ENCODE measurements around the gene POLR2C. TPM values are rescaled to one million over a fixed set of nuclear protein-coding genes. Genes with fewer than 3 reads are reported as not detected.

POLR2C gene
- total and polyA plus RNA-seq, 2 experiments from 2014 or later = 37.6 to 123 TPM

DNA sequence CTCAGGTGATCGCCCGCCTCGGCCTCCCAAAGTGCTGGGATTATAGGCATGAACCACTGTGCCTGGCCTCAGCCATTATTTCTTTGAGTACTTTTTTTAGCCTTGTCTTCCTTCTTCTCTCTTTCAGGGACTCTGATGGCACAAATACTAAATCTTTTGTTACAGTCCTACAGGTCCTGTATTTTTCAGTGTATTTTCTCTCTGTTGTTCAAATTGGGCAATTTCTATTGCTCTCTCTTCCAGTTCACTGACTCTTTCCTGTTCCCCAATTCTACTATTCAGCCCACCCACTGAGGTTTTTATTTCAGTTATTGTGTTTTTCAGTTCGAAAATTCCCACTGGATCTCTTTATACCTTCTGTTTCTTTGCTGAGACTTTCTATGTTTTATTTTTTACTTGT, 31.3 kb downstream of the POLR2C start:
- ATAC-seq = no peak
- TF ChIP-seq, protein P1, sequence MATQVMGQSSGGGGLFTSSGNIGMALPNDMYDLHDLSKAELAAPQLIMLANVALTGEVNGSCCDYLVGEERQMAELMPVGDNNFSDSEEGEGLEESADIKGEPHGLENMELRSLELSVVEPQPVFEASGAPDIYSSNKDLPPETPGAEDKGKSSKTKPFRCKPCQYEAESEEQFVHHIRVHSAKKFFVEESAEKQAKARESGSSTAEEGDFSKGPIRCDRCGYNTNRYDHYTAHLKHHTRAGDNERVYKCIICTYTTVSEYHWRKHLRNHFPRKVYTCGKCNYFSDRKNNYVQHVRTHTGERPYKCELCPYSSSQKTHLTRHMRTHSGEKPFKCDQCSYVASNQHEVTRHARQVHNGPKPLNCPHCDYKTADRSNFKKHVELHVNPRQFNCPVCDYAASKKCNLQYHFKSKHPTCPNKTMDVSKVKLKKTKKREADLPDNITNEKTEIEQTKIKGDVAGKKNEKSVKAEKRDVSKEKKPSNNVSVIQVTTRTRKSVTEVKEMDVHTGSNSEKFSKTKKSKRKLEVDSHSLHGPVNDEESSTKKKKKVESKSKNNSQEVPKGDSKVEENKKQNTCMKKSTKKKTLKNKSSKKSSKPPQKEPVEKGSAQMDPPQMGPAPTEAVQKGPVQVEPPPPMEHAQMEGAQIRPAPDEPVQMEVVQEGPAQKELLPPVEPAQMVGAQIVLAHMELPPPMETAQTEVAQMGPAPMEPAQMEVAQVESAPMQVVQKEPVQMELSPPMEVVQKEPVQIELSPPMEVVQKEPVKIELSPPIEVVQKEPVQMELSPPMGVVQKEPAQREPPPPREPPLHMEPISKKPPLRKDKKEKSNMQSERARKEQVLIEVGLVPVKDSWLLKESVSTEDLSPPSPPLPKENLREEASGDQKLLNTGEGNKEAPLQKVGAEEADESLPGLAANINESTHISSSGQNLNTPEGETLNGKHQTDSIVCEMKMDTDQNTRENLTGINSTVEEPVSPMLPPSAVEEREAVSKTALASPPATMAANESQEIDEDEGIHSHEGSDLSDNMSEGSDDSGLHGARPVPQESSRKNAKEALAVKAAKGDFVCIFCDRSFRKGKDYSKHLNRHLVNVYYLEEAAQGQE (IDR thresholded peaks at IDR 0.05; ENCODE audit: unreplicated experiment) = no peak
- TF ChIP-seq ZNF114 (CRISPR knock-in tag; IDR thresholded peaks at IDR 0.05) (no peak), STAT1 (IDR thresholded peaks at IDR 0.05; ENCODE audit: unreplicated experiment) (no peak), ZNF331 (CRISPR knock-in tag; IDR thresholded peaks at IDR 0.05; ENCODE audit: low read depth) (no peak), EZH2phosphoT487 (IDR thresholded peaks at IDR 0.05; ENCODE audit: unreplicated experiment) (no peak), EZH2 (IDR thresholded peaks at IDR 0.05; ENCODE audit: low read depth, unreplicated experiment) (no peak), NANOG (IDR thresholded peaks at IDR 0.05; ENCODE audit: borderline replicate concordance) (no peak), JUNB (IDR thresholded peaks at IDR 0.05; ENCODE audit: unreplicated experiment) (no peak), POLR2AphosphoS5 (IDR thresholded peaks at IDR 0.05; ENCODE audit: low read depth) (no peak)
- TF ChIP-seq, protein P2, sequence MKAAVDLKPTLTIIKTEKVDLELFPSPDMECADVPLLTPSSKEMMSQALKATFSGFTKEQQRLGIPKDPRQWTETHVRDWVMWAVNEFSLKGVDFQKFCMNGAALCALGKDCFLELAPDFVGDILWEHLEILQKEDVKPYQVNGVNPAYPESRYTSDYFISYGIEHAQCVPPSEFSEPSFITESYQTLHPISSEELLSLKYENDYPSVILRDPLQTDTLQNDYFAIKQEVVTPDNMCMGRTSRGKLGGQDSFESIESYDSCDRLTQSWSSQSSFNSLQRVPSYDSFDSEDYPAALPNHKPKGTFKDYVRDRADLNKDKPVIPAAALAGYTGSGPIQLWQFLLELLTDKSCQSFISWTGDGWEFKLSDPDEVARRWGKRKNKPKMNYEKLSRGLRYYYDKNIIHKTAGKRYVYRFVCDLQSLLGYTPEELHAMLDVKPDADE (IDR thresholded peaks at IDR 0.05) = no peak
- TF ChIP-seq, protein P3, sequence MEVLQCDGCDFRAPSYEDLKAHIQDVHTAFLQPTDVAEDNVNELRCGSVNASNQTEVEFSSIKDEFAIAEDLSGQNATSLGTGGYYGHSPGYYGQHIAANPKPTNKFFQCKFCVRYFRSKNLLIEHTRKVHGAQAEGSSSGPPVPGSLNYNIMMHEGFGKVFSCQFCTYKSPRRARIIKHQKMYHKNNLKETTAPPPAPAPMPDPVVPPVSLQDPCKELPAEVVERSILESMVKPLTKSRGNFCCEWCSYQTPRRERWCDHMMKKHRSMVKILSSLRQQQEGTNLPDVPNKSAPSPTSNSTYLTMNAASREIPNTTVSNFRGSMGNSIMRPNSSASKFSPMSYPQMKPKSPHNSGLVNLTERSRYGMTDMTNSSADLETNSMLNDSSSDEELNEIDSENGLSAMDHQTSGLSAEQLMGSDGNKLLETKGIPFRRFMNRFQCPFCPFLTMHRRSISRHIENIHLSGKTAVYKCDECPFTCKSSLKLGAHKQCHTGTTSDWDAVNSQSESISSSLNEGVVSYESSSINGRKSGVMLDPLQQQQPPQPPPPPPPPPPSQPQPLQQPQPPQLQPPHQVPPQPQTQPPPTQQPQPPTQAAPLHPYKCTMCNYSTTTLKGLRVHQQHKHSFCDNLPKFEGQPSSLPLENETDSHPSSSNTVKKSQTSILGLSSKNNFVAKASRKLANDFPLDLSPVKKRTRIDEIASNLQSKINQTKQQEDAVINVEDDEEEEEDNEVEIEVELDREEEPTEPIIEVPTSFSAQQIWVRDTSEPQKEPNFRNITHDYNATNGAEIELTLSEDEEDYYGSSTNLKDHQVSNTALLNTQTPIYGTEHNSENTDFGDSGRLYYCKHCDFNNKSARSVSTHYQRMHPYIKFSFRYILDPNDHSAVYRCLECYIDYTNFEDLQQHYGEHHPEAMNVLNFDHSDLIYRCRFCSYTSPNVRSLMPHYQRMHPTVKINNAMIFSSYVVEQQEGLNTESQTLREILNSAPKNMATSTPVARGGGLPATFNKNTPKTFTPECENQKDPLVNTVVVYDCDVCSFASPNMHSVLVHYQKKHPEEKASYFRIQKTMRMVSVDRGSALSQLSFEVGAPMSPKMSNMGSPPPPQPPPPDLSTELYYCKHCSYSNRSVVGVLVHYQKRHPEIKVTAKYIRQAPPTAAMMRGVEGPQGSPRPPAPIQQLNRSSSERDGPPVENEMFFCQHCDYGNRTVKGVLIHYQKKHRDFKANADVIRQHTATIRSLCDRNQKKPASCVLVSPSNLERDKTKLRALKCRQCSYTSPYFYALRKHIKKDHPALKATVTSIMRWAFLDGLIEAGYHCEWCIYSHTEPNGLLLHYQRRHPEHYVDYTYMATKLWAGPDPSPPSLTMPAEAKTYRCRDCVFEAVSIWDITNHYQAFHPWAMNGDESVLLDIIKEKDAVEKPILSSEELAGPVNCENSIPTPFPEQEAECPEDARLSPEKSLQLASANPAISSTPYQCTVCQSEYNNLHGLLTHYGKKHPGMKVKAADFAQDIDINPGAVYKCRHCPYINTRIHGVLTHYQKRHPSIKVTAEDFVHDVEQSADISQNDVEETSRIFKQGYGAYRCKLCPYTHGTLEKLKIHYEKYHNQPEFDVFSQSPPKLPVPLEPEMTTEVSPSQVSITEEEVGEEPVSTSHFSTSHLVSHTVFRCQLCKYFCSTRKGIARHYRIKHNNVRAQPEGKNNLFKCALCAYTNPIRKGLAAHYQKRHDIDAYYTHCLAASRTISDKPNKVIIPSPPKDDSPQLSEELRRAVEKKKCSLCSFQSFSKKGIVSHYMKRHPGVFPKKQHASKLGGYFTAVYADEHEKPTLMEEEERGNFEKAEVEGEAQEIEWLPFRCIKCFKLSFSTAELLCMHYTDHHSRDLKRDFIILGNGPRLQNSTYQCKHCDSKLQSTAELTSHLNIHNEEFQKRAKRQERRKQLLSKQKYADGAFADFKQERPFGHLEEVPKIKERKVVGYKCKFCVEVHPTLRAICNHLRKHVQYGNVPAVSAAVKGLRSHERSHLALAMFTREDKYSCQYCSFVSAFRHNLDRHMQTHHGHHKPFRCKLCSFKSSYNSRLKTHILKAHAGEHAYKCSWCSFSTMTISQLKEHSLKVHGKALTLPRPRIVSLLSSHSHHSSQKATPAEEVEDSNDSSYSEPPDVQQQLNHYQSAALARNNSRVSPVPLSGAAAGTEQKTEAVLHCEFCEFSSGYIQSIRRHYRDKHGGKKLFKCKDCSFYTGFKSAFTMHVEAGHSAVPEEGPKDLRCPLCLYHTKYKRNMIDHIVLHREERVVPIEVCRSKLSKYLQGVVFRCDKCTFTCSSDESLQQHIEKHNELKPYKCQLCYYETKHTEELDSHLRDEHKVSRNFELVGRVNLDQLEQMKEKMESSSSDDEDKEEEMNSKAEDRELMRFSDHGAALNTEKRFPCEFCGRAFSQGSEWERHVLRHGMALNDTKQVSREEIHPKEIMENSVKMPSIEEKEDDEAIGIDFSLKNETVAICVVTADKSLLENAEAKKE (CRISPR knock-in tag; IDR thresholded peaks at IDR 0.05) = no peak
- TF ChIP-seq, protein P4, sequence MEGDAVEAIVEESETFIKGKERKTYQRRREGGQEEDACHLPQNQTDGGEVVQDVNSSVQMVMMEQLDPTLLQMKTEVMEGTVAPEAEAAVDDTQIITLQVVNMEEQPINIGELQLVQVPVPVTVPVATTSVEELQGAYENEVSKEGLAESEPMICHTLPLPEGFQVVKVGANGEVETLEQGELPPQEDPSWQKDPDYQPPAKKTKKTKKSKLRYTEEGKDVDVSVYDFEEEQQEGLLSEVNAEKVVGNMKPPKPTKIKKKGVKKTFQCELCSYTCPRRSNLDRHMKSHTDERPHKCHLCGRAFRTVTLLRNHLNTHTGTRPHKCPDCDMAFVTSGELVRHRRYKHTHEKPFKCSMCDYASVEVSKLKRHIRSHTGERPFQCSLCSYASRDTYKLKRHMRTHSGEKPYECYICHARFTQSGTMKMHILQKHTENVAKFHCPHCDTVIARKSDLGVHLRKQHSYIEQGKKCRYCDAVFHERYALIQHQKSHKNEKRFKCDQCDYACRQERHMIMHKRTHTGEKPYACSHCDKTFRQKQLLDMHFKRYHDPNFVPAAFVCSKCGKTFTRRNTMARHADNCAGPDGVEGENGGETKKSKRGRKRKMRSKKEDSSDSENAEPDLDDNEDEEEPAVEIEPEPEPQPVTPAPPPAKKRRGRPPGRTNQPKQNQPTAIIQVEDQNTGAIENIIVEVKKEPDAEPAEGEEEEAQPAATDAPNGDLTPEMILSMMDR (conservative IDR thresholded peaks at IDR 0.05; ENCODE audit: low read depth in 2 of 2) = no peak
- H3K4me3 Mint-ChIP-seq = no peak overlapping the region

More for the DNA sequence above, 31.3 kb downstream of the POLR2C start:
- H3F3A ChIP-seq (replicated peaks; ENCODE audit: low read depth) = no peaks in the 10 kb centered on the region
- no peaks in the 10 kb centered on the region for H3K79me2 ChIP-seq (replicated peaks; ENCODE audit: insufficient read depth)
- H3K36me3 ChIP-seq (ENCODE audit: insufficient read depth) = no peaks in the 10 kb centered on the region
- H3K4me1 ChIP-seq (ENCODE audit: insufficient read depth) = no peaks in the 10 kb centered on the region
- peaks cover 8% of the 10 kb centered on the region for H3K9me3 Mint-ChIP-seq
- no peaks in the 10 kb centered on the region for H3K4me1 Mint-ChIP-seq
- no peak for DNase-seq (ENCODE audit: low spot score)
- no peak overlapping the region for H2AFZ ChIP-seq
- no peak overlapping the region for H3K4me3 ChIP-seq
- H3K4me2 ChIP-seq = no peak overlapping the region
- no peak overlapping the region for H3K27ac ChIP-seq (ENCODE audit: low read depth)
- H4K20me1 ChIP-seq (replicated peaks; ENCODE audit: insufficient read depth) = no peaks in the 10 kb centered on the region
- no peaks in the 10 kb centered on the region; the same call in 2 of the 3 replicates for H3K36me3 Mint-ChIP-seq (ENCODE audit: low read depth)
- no peaks in the 10 kb centered on the region for H3K9me2 ChIP-seq (ENCODE audit: insufficient read depth)
- no peaks in the 10 kb centered on the region for H3K27me3 ChIP-seq (ENCODE audit: insufficient read depth)
- H3K27ac Mint-ChIP-seq = no peak overlapping the region
- no peaks in the 10 kb centered on the region for H3K27me3 Mint-ChIP-seq (ENCODE audit: insufficient read depth, low read depth, poor library complexity)

All from GM23338 (cell line).